GM19468 (cell line): Measurements from ENCODE around the gene DOK7.
"Not testable (repeated sequence)": the region's sequence is repeated elsewhere in the genome, so short reads cannot be mapped to it uniquely, and the experiment has no call there.

Experiments used
- ATAC-seq: cut with Tn5 transposase; IDR thresholded peaks from one replicate; pipeline ENCODE4 v1.9.1; 2021; ENCODE audit warnings: mild to moderate bottlenecking, moderate library complexity, moderate number of reproducible peaks; ENCODE audit not compliant: unreplicated experiment; ENCODE audit errors: extremely low read depth

The DOK7 gene

GRCh38 chr4:3499710-3500109, 36.6 kb downstream of the DOK7 start:
- ATAC-seq = no peak

- no peak for ATAC-seq
Measured at GRCh38 chr4:3500111-3500510, 37.0 kb downstream of the DOK7 start.

- ATAC-seq = no peak
Measured at GRCh38 chr4:3500634-3501101, 37.6 kb downstream of the DOK7 start.

GRCh38 chr4:3501126-3501824, 38.2 kb downstream of the DOK7 start:
- no peak for ATAC-seq

GRCh38 chr4:3501825-3502425, 38.8 kb downstream of the DOK7 start:
- no peak for ATAC-seq

GRCh38 chr4:3502941-3503936, 40.1 kb downstream of the DOK7 start:
- no peak for ATAC-seq

GRCh38 chr4:3505231-3505630, 42.1 kb downstream of the DOK7 start:
- ATAC-seq = no peak

- ATAC-seq = no peak
Measured at GRCh38 chr4:3508542-3508941, 45.4 kb downstream of the DOK7 start.

- ATAC-seq = no peak
Measured at GRCh38 chr4:3510481-3510880, 47.4 kb downstream of the DOK7 start.

- no peak for ATAC-seq
Measured at GRCh38 chr4:3511187-3511586, 48.1 kb downstream of the DOK7 start.

GRCh38 chr4:3511601-3512000, 48.5 kb downstream of the DOK7 start:
- not testable (repeated sequence) for ATAC-seq

- no peak for ATAC-seq
Measured at GRCh38 chr4:3512279-3512678, 49.2 kb downstream of the DOK7 start.

- ATAC-seq = no peak
Measured at GRCh38 chr4:3512719-3513118, 49.6 kb downstream of the DOK7 start.

- ATAC-seq = no peak
Measured at GRCh38 chr4:3513807-3514206, 50.7 kb downstream of the DOK7 start.

- no peak for ATAC-seq
Measured at GRCh38 chr4:3514221-3514780, 51.2 kb downstream of the DOK7 start.

- no peak for ATAC-seq
Measured at GRCh38 chr4:3514806-3515501, 51.8 kb downstream of the DOK7 start.

GRCh38 chr4:3515646-3516045, 52.5 kb downstream of the DOK7 start:
- no peak for ATAC-seq

- no peak for ATAC-seq
Measured at GRCh38 chr4:3516061-3516835, 53.1 kb downstream of the DOK7 start.
